GM18867 (cell line): ENCODE results near the gene ADAM22.
A peak's percentile ranks its signal among the peaks of the same experiment; 100 is the strongest.

ENCODE experiments used
- ATAC-seq: cut with Tn5 transposase; IDR thresholded peaks from one replicate; pipeline ENCODE4 v1.9.1; 2021; ENCODE audit warnings: mild to moderate bottlenecking, moderate library complexity; ENCODE audit not compliant: unreplicated experiment

ADAM22 gene

GRCh38 chr7:88040694-88041093, 106.6 kb downstream of the ADAM22 start:
- ATAC-seq: no peak

DNA sequence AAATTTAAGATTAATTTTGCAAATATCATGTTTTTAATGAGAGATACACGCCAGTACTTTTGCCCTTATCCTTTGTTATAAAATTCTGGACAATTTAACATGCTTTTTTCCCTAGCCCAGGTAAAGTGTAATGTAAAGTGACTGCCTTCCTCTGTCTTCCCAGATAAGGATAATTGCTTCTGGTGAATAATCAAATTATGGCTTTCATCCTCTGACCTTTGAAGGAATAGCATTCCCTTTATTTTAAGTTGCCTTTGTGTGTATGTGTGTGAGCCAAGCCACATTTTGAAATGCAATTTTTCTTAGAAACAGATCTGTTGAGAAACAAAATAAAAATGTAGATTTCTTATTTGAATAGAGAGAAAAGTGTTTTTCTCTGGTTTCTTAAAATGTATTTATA, 107.5 kb downstream of the ADAM22 start:
- no peak for ATAC-seq

- peak; percentile 49 for ATAC-seq
Observed at GRCh38 chr7:88042157-88042556, 108.1 kb downstream of the ADAM22 start.

GRCh38 chr7:88042803-88043202, 108.8 kb downstream of the ADAM22 start:
- no peak for ATAC-seq

GRCh38 chr7:88044069-88044468, 110.0 kb downstream of the ADAM22 start:
- ATAC-seq: no peak

- no peak for ATAC-seq
Observed at GRCh38 chr7:88046839-88047573, 113.0 kb downstream of the ADAM22 start.

DNA sequence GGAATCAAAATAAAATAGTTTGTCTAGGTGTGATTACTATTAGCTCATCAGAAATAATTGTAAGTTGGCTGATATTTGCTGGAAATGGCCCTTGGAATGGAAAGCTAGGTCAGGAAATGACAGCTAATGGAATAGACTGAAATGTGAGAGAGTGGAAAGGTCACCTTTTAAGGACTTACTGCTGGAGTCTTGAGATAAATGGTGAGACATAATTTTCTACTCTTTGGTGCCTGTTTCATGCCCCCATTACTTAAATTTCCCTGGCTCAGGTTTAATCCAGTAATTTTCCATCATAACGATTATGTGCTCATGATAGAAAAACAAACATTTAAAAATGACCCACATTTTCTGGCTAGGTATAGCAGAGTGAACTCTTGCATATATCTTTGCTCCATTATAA, 123.6 kb downstream of the ADAM22 start:
- ATAC-seq: no peak

- ATAC-seq: no peak
Observed at GRCh38 chr7:88062238-88062637, 128.2 kb downstream of the ADAM22 start.

- no peak for ATAC-seq
Observed at GRCh38 chr7:88069093-88069492, 135.0 kb downstream of the ADAM22 start.

GRCh38 chr7:88071994-88072714, 138.1 kb downstream of the ADAM22 start:
- peak; percentile 97 for ATAC-seq

DNA sequence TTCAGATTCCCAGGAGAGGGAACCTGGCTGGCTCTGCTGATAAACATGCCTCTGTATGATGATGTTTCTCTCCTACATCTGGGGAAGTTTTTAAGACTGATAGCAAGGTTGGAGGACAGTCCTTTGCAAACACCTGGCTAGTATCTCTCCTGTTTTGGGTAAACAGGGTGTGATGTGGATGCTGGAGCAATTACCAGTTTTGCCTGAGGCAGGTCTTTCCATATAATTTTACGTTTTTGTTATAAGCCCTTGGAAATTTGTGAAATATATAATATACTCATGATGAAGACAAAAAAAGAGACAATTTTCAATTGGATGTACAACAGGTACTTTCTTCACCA, 138.6 kb downstream of the ADAM22 start:
- ATAC-seq: peak; percentile 40

DNA sequence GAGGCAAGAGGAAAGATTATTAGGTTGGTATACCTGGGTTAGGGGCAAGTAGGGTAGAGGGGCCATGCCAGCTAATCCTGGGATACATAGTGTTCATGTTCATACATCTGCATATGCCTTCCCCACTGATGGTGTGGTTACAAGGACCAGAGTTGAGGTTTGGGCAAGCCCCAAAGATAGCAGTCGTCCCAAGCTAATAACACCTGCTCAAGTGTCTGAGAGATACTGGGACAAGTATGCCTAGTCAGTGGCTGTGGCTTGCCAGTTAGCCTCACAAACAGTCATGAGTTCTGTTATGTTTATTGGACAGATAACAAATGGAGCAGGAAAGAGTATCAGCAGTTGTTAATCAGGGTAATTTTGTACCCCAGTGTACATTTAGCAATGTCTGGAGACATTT, 139.6 kb downstream of the ADAM22 start:
- ATAC-seq: no peak

DNA sequence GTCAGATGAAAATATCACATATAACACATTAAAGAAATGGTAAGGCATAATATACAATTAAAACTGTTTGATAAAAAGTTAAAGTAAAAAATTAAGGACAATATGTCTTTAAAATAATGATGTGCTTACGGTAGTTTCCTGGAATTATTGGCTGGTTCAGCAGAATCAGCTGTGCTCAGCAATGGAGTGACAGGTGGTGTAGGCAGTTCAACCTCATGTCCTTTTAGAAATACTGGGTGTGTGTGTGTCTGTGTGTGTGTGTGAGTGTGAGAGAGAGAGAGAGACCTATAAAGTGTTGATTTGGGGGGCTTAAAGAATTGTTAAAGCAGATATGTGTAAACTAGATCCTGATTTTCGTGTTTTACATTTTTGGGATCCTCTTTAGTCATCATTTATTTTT, 141.2 kb downstream of the ADAM22 start:
- ATAC-seq: no peak

GRCh38 chr7:88083883-88084282, 149.8 kb downstream of the ADAM22 start:
- no peak for ATAC-seq

GRCh38 chr7:88089561-88089960, 155.5 kb downstream of the ADAM22 start:
- no peak for ATAC-seq

DNA sequence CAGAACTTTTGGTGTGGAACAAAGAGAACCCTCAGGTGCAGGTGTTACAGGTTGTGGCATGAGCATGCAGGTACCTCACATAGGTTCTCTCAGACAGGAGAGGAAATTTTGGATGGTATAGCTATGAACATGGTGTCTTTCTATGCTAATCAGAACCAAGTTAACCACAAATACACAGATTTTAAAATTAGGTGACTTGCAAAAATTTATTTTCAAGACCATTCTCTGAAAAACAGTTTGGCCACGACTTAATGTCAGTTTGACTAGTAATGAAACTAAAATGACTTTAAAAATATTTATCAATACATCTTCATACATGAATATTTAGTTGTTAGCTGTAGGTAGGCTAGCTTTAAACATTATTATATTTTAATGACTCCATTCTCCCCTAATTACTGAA, 156.2 kb downstream of the ADAM22 start:
- ATAC-seq: no peak

GRCh38 chr7:88090671-88091070, 156.6 kb downstream of the ADAM22 start:
- ATAC-seq: peak; percentile 59

DNA sequence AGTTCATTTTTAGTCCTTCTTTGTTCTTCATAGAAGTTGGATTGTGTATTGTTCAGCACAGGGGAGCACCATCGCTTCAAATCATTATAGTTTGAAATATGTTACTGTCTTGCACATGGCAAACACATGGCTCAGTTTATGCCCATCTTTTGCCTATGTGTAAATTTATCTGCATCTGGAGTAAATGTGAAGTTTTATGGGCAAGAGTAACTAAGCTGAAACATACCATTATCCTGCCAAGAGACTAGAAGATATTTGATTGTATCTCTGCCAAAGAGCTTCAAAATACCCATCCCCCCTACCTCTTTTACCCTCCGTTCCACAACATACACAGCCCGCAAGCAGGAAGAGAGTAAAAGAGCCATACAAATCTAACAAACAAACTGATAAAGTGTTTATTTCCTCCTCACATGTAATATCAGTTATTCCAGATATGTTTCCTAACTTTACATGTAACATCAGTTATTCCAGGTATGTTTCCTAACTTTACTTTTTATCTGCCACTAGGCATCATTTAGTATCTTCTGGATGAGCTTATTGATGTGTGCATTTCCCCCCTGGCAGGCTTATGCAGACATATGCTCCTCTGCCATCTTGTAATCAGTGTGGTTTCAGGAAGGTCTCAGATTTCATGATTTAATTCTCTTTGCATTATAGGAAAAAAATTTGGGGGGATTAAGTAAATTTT, 158.1 kb downstream of the ADAM22 start:
- ATAC-seq: no peak

DNA sequence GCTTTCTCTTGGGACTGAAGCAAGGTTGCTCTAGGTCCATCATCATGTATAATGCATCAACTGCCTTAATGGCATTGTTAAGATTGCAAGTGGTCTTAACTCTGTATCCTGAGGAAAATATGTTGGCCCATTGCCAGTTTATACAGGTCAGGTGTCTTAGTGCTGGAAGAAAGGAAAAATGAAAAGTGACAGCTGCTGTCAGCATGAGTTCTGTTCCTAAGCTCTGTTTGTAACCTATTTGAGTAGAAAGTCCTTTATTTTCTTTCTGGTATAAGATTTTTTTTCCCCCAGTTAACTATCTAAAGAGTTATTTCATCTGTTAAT, 158.6 kb downstream of the ADAM22 start:
- no peak for ATAC-seq

GRCh38 chr7:88101769-88102168, 167.7 kb downstream of the ADAM22 start:
- peak; percentile 67 for ATAC-seq

DNA sequence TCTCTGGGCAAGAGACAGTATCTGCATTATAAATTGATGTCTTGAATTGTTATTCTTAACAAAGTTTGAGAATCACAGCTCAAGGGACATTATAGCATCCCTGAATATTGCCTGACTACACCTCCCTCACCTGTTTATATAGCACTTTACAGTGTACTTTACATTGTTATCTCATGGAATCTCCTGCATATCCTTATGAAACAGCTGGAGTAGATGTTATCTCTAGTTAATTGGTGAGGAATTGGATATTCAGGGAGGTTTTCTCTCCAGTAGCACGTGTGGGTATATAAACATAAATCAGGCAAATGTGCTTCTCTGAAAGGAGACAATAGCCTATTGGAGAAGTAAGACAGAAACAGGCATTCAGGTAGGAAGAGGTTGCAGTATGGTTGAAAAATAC, 168.6 kb downstream of the ADAM22 start:
- ATAC-seq: no peak

DNA sequence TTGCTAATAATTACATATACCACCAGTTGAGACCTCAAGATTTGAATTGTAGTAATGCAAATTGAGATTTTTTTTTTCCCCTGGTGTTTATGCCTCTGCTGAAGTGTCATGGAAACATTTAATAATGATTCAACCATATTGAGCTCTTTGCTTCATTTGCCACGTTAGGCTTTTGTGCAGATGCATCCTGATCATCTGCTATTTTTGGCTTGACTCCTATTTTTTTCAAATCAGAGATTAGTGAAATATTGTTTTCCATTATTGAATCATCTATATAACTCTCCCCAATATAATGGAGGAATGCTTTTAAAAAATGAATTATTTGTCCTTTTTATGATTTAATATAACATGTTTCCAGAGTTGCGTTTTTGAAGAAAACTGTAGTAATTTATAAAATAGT, 170.7 kb downstream of the ADAM22 start:
- no peak for ATAC-seq
